Prostate gland (tissue), 2 donors: ENCODE measurements around the gene ZNF70. TPM values are rescaled to one million over a fixed set of nuclear protein-coding genes. Genes with fewer than 3 reads are reported as not detected.

Experiments
- DNase-seq: peaks from one replicate; pipeline ENCODE4 v3.0.0-alpha.2; 2019; ENCODE audit warnings: low spot score
- H3K27ac ChIP-seq, 2 donors: fragments of 200-600 bp; sonication (generic); 2 replicates each; pipeline ENCODE4 v1.5.1; 2017 to 2019
- H3K27me3 ChIP-seq: fragments of 200-600 bp; sonication (generic); replicated peaks from 2 replicates; pipeline ENCODE4 v1.5.1; 2019; ENCODE audit not compliant: insufficient read depth
- H3K36me3 ChIP-seq, 2 donors: fragments of 200-600 bp; sonication (generic); 1 replicate in 1 of 2; 2 replicates in 1 of 2; pipeline versions ENCODE4 v1.5.1 to v1.8.1; 2017 to 2019
- H3K4me1 ChIP-seq: fragments of 200-600 bp; sonication (generic); replicated peaks from 2 replicates; pipeline ENCODE4 v1.5.1; 2019
- H3K4me3 ChIP-seq, 2 donors: fragments of 200-600 bp; sonication (generic); 2 replicates each; pipeline ENCODE4 v1.5.1; 2017 to 2019
- H3K9me3 ChIP-seq: fragments of 200-600 bp; sonication (generic); 2 replicates; pipeline ENCODE4 v1.5.1; 2017
- CTCF ChIP-seq, 4 experiments: fragments of 200-600 bp in 2 of 4; fragments of 450-650 bp in 2 of 4; sonication (generic) in 2 of 4; IDR thresholded peaks; 1 replicate in 3 of 4; 2 replicates in 1 of 4; pipeline ENCODE4 v1.5.1; 2016 to 2019; ENCODE audit warnings: antibody characterized with exemption in 4 of 4, mild to moderate bottlenecking in 2 of 4, moderate library complexity in 2 of 4
- POLR2A ChIP-seq: fragments of 450-650 bp; IDR thresholded peaks from one replicate; pipeline ENCODE4 v1.6.1; 2016; ENCODE audit warnings: antibody characterized with exemption, mild to moderate bottlenecking
- POLR2AphosphoS5 ChIP-seq: sonication (generic); formaldehyde crosslinking; IDR thresholded peaks from one replicate; pipeline ENCODE4 v1.6.1; 2017; ENCODE audit warnings: antibody characterized with exemption
- WGBS: methylation state at CpG from one replicate; pipeline ENCODE4 v1.1.5; 2018; 5-methylcytosine and 5-hydroxymethylcytosine counted together
- intact Hi-C: fragments of 100-400 bp; cut with DNase I; formaldehyde crosslinking; loops from one replicate; pipeline ENCODE4 v1.14.2; 2022
- total RNA-seq, 2 donors: library from RNA; depleted of rRNA; stranded (reverse); fragments of >200 nt; gene quantifications; one replicate each; pipeline ENCODE4 v1.1.0, GENCODE V29; 2016

The ZNF70 gene
- total RNA-seq, 2 donors from 2014 or later = 5.2 to 8.1 TPM

GRCh38 chr22:23704062-23704461 lies 46.9 kb downstream of the ZNF70 start:
- no peaks in the 10 kb centered on the region for H3K9me3 ChIP-seq
- WGBS = 87% methylated on average over 5 of the region's 5 CpGs
- H3K27ac ChIP-seq = no peak overlapping the region
- DNase-seq = no peak
- no peak overlapping the region for H3K4me3 ChIP-seq
- H3K27me3 ChIP-seq = no peaks in the 10 kb centered on the region
- intact Hi-C loops = no loop called here
- H3K36me3 ChIP-seq = peaks cover 0 to 2% of the 10 kb centered on the region in 2 donors
- no peaks in the 10 kb centered on the region for H3K4me1 ChIP-seq
- TF ChIP-seq POLR2A (no peak), POLR2AphosphoS5 (no peak), CTCF (IDR thresholded peaks at IDR 0.05) (no peak)

GRCh38 chr22:23700706-23701105 lies 50.2 kb downstream of the ZNF70 start:
- no peak for DNase-seq
- no peak overlapping the region for H3K27ac ChIP-seq

GRCh38 chr22:23698673-23699235 lies 52.2 kb downstream of the ZNF70 start:
- intact Hi-C loops = no loop called here
- Histone ChIP-seq H3K4me3 (no peak overlapping the region), H3K4me1 (no peaks in the 10 kb centered on the region), H3K27me3 (no peaks in the 10 kb centered on the region), H3K9me3 (no peaks in the 10 kb centered on the region), H3K27ac (no peak overlapping the region), H3K36me3 (peaks cover 0 to 2% of the 10 kb centered on the region in 2 donors)
- DNase-seq = no peak
- no peak for TF ChIP-seq POLR2A
- TF ChIP-seq CTCF (IDR thresholded peaks at IDR 0.05) = no peak
- no peak for TF ChIP-seq POLR2AphosphoS5
- 97% methylated on average over 10 of the region's 10 CpGs for WGBS

More at GRCh38 chr22:23700706-23701105, 50.2 kb downstream of the ZNF70 start:
- no peaks in the 10 kb centered on the region for H3K4me1 ChIP-seq
- no peak overlapping the region for H3K4me3 ChIP-seq
- H3K36me3 ChIP-seq = peaks cover 0 to 2% of the 10 kb centered on the region in 2 donors
- intact Hi-C loops = no loop called here
- no peak for TF ChIP-seq POLR2AphosphoS5
- TF ChIP-seq CTCF (IDR thresholded peaks at IDR 0.05) = no peak
- TF ChIP-seq POLR2A = no peak
- no peaks in the 10 kb centered on the region for H3K27me3 ChIP-seq
- no peaks in the 10 kb centered on the region for H3K9me3 ChIP-seq
- 81% methylated on average over 7 of the region's 7 CpGs for WGBS

- peaks cover 0 to 2% of the 10 kb centered on the region in 2 donors for H3K36me3 ChIP-seq
- WGBS = 84% methylated on average over 4 of the region's 4 CpGs
- TF ChIP-seq CTCF (IDR thresholded peaks at IDR 0.05) = no peak
- TF ChIP-seq POLR2AphosphoS5 = no peak
- TF ChIP-seq POLR2A = no peak
These were observed 52.8 kb downstream of the ZNF70 start for GRCh38 chr22:23698094-23698493.

More at GRCh38 chr22:23698094-23698493, 52.8 kb downstream of the ZNF70 start:
- intact Hi-C loops = no loop called here
- H3K27ac ChIP-seq = no peak overlapping the region
- H3K9me3 ChIP-seq = no peaks in the 10 kb centered on the region
- H3K4me3 ChIP-seq = no peak overlapping the region
- H3K4me1 ChIP-seq = no peaks in the 10 kb centered on the region
- no peaks in the 10 kb centered on the region for H3K27me3 ChIP-seq
- DNase-seq = no peak
